Upper lobe of right lung (tissue), 1 donor: Measurements from ENCODE around the gene SLC12A7. TPM values are rescaled to one million over a fixed set of nuclear protein-coding genes. Genes with fewer than 3 reads are reported as not detected.

ENCODE experiments used
- ATAC-seq: fragments of 200-7000 bp; cut with Tn5 transposase; one replicate; pipeline ENCODE4 v1.9.1; 2020; ENCODE audit warnings: mild to moderate bottlenecking, moderate library complexity
- DNase-seq: peaks from one replicate; pipeline ENCODE4 v3.0.0-alpha.2; 2020
- H3K27ac ChIP-seq: fragments of 200-600 bp; one replicate; pipeline ENCODE4 v1.8.0; 2022
- H3K27me3 ChIP-seq: fragments of 200-600 bp; one replicate; pipeline ENCODE4 v1.8.0; 2022; ENCODE audit warnings: mild to moderate bottlenecking
- H3K36me3 ChIP-seq: fragments of 200-600 bp; one replicate; pipeline ENCODE4 v1.8.0; 2022
- H3K4me1 ChIP-seq: fragments of 200-600 bp; one replicate; pipeline ENCODE4 v1.8.0; 2022
- H3K4me3 ChIP-seq: fragments of 200-600 bp; one replicate; pipeline ENCODE4 v1.8.0; 2022; ENCODE audit warnings: mild to moderate bottlenecking
- H3K9me3 ChIP-seq: fragments of 200-600 bp; one replicate; pipeline ENCODE4 v1.8.0; 2022
- CTCF ChIP-seq: fragments of 200-600 bp; IDR thresholded peaks from one replicate; pipeline ENCODE4 v1.8.0; 2022; ENCODE audit warnings: antibody characterized with exemption
- intact Hi-C: fragments of 100-400 bp; cut with DNase I; formaldehyde crosslinking; loops from one replicate; pipeline ENCODE4 v1.11.0; 2022
- total RNA-seq: library from RNA; stranded (reverse); fragmentation: NEBNext Ultra II Directional; extraction: Animal tissue kit (Norgen Biotek cat#: 25700); gene quantifications from one replicate; pipeline ENCODE4 v1.2.1, GENCODE V29; 2021
- donor health status: DM: no; HTN: yes; CAD: no; lungs with severe emphysema.

The SLC12A7 gene
- total RNA-seq, 1 donor from 2014 or later, result 49.6 TPM

GRCh38 chr5:1090538-1090937 lies 21.3 kb downstream of the SLC12A7 start:
- no peak for TF ChIP-seq CTCF
- Histone ChIP-seq H3K4me3 (no peak overlapping the region), H3K36me3 (peaks cover 58% of the 10 kb centered on the region), H3K27me3 (no peaks in the 10 kb centered on the region), H3K4me1 (no peaks in the 10 kb centered on the region), H3K27ac (no peak overlapping the region), H3K9me3 (no peaks in the 10 kb centered on the region)
- ATAC-seq (no peak), DNase-seq (no peak)
- intact Hi-C loops, result no loop called here

- no peak for TF ChIP-seq CTCF
- H3K27me3 ChIP-seq, result no peaks in the 10 kb centered on the region
- no peaks in the 10 kb centered on the region for H3K9me3 ChIP-seq
- H3K4me1 ChIP-seq, result no peaks in the 10 kb centered on the region
- ATAC-seq (no peak), DNase-seq (no peak)
- H3K4me3 ChIP-seq, result no peak overlapping the region
- H3K27ac ChIP-seq, result no peak overlapping the region
- H3K36me3 ChIP-seq, result peaks cover 68% of the 10 kb centered on the region
- intact Hi-C loops, result no loop called here
Measured at GRCh38 chr5:1089621-1090040, 22.2 kb downstream of the SLC12A7 start.

GRCh38 chr5:1089146-1089545 lies 22.7 kb downstream of the SLC12A7 start:
- Histone ChIP-seq H3K9me3 (no peaks in the 10 kb centered on the region), H3K4me3 (no peak overlapping the region), H3K27me3 (no peaks in the 10 kb centered on the region), H3K27ac (no peak overlapping the region), H3K36me3 (peaks cover 70% of the 10 kb centered on the region), H3K4me1 (no peaks in the 10 kb centered on the region)
- ATAC-seq (no peak), DNase-seq (no peak)
- TF ChIP-seq CTCF, result no peak
- intact Hi-C loops, result no loop called here

- DNase-seq (no peak), ATAC-seq (no peak)
- no peak for TF ChIP-seq CTCF
- Histone ChIP-seq H3K9me3 (no peaks in the 10 kb centered on the region), H3K36me3 (peaks cover 69% of the 10 kb centered on the region), H3K4me3 (no peak overlapping the region), H3K27ac (no peak overlapping the region), H3K27me3 (no peaks in the 10 kb centered on the region), H3K4me1 (no peaks in the 10 kb centered on the region)
- intact Hi-C loops, result no loop called here
Measured at GRCh38 chr5:1088726-1089125, 23.1 kb downstream of the SLC12A7 start.

GRCh38 chr5:1088031-1088430 lies 23.8 kb downstream of the SLC12A7 start:
- peaks cover 71% of the 10 kb centered on the region for H3K36me3 ChIP-seq
- DNase-seq (no peak), ATAC-seq (no peak)
- no peak for TF ChIP-seq CTCF
- no peak overlapping the region for H3K27ac ChIP-seq
- H3K9me3 ChIP-seq, result no peaks in the 10 kb centered on the region
- H3K27me3 ChIP-seq, result no peaks in the 10 kb centered on the region
- intact Hi-C loops, result no loop called here
- no peaks in the 10 kb centered on the region for H3K4me1 ChIP-seq
- no peak overlapping the region for H3K4me3 ChIP-seq

- DNase-seq (no peak), ATAC-seq (no peak)
- Histone ChIP-seq H3K27me3 (no peaks in the 10 kb centered on the region), H3K4me1 (no peaks in the 10 kb centered on the region), H3K9me3 (no peaks in the 10 kb centered on the region), H3K36me3 (peaks cover 67% of the 10 kb centered on the region), H3K27ac (no peak overlapping the region), H3K4me3 (no peak overlapping the region)
- TF ChIP-seq CTCF, result no peak
- intact Hi-C loops, result no loop called here
Measured at GRCh38 chr5:1087428-1087827, 24.4 kb downstream of the SLC12A7 start.
